Immature natural killer cell (primary cell): Measurements from ENCODE around the gene ZBTB45. TPM values are rescaled to one million over a fixed set of nuclear protein-coding genes. Genes with fewer than 3 reads are reported as not detected.
A peak's percentile ranks its signal among the peaks of the same experiment; 100 is the strongest.
"Not testable (repeated sequence)": the region's sequence is repeated elsewhere in the genome, so short reads cannot be mapped to it uniquely, and the experiment has no call there.

Source experiments
- DNase-seq, 3 donors: peaks; one replicate each; pipeline ENCODE4 v3.0.0; 2022; ENCODE audit warnings: mixed read lengths in 1 of 3
- H3K27ac Mint-ChIP-seq, 6 donors: one replicate each; pipeline ENCODE4 v1.8.0; 2020; ENCODE audit warnings: mixed read lengths in 6 of 6, mild to moderate bottlenecking in 5 of 6, inconsistent platforms in 4 of 6, moderate library complexity in 3 of 6
- H3K27me3 Mint-ChIP-seq, 3 donors: one replicate each; pipeline ENCODE4 v1.8.0; 2020 to 2021; ENCODE audit warnings: low read depth in 3 of 3, mild to moderate bottlenecking in 3 of 3, mixed read lengths in 3 of 3, moderate library complexity in 3 of 3, inconsistent platforms in 1 of 3
- H3K36me3 Mint-ChIP-seq, 3 donors: one replicate each; pipeline ENCODE4 v1.8.0; 2020; ENCODE audit warnings: mixed read lengths in 3 of 3, inconsistent platforms in 2 of 3, mild to moderate bottlenecking in 2 of 3
- H3K4me1 Mint-ChIP-seq, 2 donors: one replicate each; pipeline ENCODE4 v1.8.0; 2020; ENCODE audit warnings: inconsistent platforms in 2 of 2, mild to moderate bottlenecking in 2 of 2, mixed read lengths in 2 of 2, moderate library complexity in 1 of 2
- H3K4me3 Mint-ChIP-seq, 5 donors: one replicate each; pipeline ENCODE4 v1.8.0; 2020; ENCODE audit warnings: mild to moderate bottlenecking in 5 of 5, mixed read lengths in 5 of 5, inconsistent platforms in 3 of 5, moderate library complexity in 3 of 5
- H3K9me3 Mint-ChIP-seq, 6 donors: one replicate each; pipeline ENCODE4 v1.8.0; 2020; ENCODE audit warnings: mild to moderate bottlenecking in 6 of 6, mixed read lengths in 6 of 6, inconsistent platforms in 4 of 6, moderate library complexity in 3 of 6
- polyA plus RNA-seq, 3 donors: library from polyadenylated mRNA; unstranded; fragments of 300-500 nt; fragmentation: Illumina TruSeq; gene quantifications; one replicate each; pipeline ENCODE4 v1.2.3, GENCODE V29; 2021

The ZBTB45 gene
- polyA plus RNA-seq, 3 donors from 2014 or later = 2.8 to 7.2 (median 3.4) TPM

DNA sequence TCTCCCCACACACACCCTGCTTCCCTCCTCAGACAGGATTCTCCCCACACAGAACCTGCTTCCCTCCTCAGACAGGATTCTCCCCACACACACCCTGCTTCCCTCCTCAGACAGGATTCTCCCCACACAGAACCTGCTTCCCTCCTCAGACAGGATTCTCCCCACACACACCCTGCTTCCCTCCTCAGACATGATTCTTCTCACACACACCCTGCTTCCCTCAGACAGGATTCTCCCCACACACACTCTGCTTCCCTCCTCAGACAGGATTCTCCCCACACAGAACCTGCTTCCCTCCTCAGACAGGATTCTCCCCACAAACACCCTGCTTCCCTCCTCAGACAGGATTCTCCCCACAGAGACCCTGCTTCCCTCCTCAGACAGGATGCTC, 19.6 kb upstream of the ZBTB45 start:
- H3K9me3 Mint-ChIP-seq = not testable (repeated sequence)
- peaks cover 8 to 12% (median 10%) of the 10 kb centered on the region in 3 donors for H3K27me3 Mint-ChIP-seq

DNA sequence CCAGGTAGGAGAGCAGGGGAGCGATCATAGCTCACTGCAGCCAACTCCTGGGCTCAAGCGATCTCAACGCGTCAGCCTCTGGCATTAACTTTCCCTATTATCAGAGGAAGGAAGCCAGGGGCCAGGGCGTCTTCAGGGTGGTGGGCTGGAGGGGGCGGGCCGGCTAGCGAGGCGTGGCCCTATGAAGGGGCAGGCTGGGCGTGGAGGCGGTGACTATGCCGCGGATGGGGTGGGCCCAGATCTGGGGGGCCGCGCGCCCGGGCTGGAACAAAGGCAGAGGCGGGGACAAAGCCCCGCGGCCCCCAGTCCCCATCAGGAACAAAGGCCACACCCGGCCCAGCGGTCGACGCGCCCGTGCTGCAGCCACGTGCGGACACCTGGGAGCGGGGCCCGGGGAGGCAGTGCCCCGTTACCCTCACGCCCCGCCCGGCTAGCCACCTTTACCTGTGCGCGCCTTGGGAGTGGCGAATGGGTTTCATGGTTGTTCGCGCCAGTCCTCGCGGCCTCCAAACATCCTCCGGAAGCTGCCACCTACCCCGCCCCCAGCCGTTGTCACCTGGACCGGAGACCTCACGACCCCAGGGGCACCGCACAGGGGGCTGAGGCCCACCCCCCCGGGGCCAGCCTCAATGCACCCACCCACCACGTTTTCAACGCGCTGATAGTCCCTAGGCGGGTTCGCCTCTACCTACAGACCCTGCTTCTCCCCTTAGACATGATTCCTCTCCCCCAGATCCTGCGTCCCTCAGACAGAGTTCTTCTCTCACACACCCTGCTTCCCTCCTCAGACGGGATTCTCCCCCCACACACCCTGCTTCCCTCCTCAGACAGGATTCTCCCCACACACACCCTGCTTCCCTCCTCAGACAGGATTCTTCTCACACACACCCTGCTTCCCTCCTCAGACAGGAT, 18.9 kb upstream of the ZBTB45 start:
- H3K9me3 Mint-ChIP-seq = no peaks in the 10 kb centered on the region

More for the DNA sequence above, 19.6 kb upstream of the ZBTB45 start:
- H3K4me1 Mint-ChIP-seq = peaks cover 9 to 13% of the 10 kb centered on the region in 2 donors
- H3K27ac Mint-ChIP-seq, H3K36me3 Mint-ChIP-seq, DNase-seq, H3K4me3 Mint-ChIP-seq: not testable (repeated sequence)

GRCh38 chr19:58536852-58537798, 17.5 kb upstream of the ZBTB45 start:
- Mint-ChIP-seq H3K9me3 (no peaks in the 10 kb centered on the region), H3K36me3 (peaks cover 0 to 5% (median 0%) of the 10 kb centered on the region in 3 donors), H3K4me1 (peaks cover 2 to 6% of the 10 kb centered on the region in 2 donors), H3K27me3 (peaks cover 2 to 5% (median 3%) of the 10 kb centered on the region in 3 donors), H3K4me3 (peak overlapping the region in 1 of 5 donors; percentile 27), H3K27ac (no peak overlapping the region)
- DNase-seq = no peak

More for the DNA sequence above, 18.9 kb upstream of the ZBTB45 start:
- Mint-ChIP-seq H3K36me3 (peaks cover 0 to 4% (median 0%) of the 10 kb centered on the region in 3 donors), H3K27ac (peak overlapping the region in 1 of 6 donors; percentile 65), H3K4me1 (peaks cover 4 to 7% of the 10 kb centered on the region in 2 donors), H3K4me3 (peak overlapping the region; percentile 27 to 52 (median 49)), H3K27me3 (peaks cover 2 to 5% (median 3%) of the 10 kb centered on the region in 3 donors)
- no peak for DNase-seq

DNA sequence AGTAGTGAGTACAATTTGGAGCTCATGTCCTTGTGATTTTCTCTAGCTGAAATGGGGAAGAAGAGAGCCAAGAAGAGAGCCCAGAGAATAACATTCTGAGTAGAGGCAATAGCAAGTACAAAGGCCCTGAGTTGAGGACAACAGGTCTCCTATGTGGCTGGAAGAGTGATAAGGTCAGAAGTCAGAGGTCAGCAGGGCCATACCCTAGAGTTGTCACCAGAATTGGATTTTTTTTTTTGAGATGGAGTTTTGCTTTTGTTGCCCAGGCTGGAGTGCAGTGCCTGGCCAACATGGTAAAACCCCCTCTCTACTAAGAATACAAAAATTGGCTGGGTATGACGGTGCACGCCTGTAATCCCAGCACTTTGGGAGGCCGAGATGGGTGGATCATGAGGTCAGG, 16.2 kb upstream of the ZBTB45 start:
- Mint-ChIP-seq H3K4me3 (peak overlapping the region in 1 of 5 donors; percentile 28), H3K36me3 (peaks cover 0 to 5% (median 0%) of the 10 kb centered on the region in 3 donors), H3K4me1 (peaks cover 2 to 6% of the 10 kb centered on the region in 2 donors), H3K27me3 (peaks cover 2 to 5% (median 3%) of the 10 kb centered on the region in 3 donors), H3K9me3 (no peaks in the 10 kb centered on the region), H3K27ac (no peak overlapping the region)
- no peak for DNase-seq

GRCh38 chr19:58531034-58531840, 11.6 kb upstream of the ZBTB45 start:
- peaks cover 0 to 4% (median 2%) of the 10 kb centered on the region in 3 donors for H3K27me3 Mint-ChIP-seq
- H3K9me3 Mint-ChIP-seq = no peaks in the 10 kb centered on the region
- H3K36me3 Mint-ChIP-seq = peaks cover 0 to 5% (median 0%) of the 10 kb centered on the region in 3 donors
- no peaks in the 10 kb centered on the region for H3K4me1 Mint-ChIP-seq
- DNase-seq = no peak
- no peak overlapping the region for H3K27ac Mint-ChIP-seq
- no peak overlapping the region for H3K4me3 Mint-ChIP-seq

DNA sequence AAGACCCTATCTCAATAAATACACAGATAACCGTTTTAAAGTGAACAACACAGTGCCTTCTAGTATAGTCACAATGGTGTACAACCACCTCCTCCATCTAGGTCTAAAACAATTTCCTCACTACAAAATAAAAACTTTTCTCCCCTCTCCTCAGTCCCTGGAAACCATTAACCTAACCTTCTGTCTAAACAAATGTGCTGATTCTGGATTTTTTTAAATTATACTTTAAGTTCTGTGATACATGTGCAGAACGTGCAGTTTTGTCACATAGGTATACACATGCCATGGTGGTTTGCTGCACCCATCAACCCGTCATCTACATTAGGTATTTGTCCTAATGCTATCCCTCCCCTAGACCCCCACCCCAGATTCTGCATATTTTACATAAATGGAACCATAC, 9.8 kb upstream of the ZBTB45 start:
- H3K27ac Mint-ChIP-seq = no peak overlapping the region
- H3K4me1 Mint-ChIP-seq = no peaks in the 10 kb centered on the region

GRCh38 chr19:58522709-58523108, 3.1 kb upstream of the ZBTB45 start:
- H3K27ac Mint-ChIP-seq = peak overlapping the region in 2 of 6 donors; percentile 37 to 78
- peaks cover 27 to 29% of the 10 kb centered on the region in 2 donors for H3K4me1 Mint-ChIP-seq
- no peaks in the 10 kb centered on the region for H3K9me3 Mint-ChIP-seq
- DNase-seq = no peak
- H3K27me3 Mint-ChIP-seq = peaks cover 10 to 12% (median 11%) of the 10 kb centered on the region in 3 donors
- peaks cover 0 to 4% (median 0%) of the 10 kb centered on the region in 3 donors for H3K36me3 Mint-ChIP-seq
- no peak overlapping the region for H3K4me3 Mint-ChIP-seq

More for the DNA sequence above, 9.8 kb upstream of the ZBTB45 start:
- DNase-seq = no peak
- Mint-ChIP-seq H3K36me3 (peaks cover 0 to 5% (median 0%) of the 10 kb centered on the region in 3 donors), H3K9me3 (no peaks in the 10 kb centered on the region), H3K27me3 (peaks cover 0 to 4% (median 0%) of the 10 kb centered on the region in 3 donors), H3K4me3 (no peak overlapping the region)

- Mint-ChIP-seq H3K9me3 (no peaks in the 10 kb centered on the region), H3K36me3 (peaks cover 0 to 4% (median 0%) of the 10 kb centered on the region in 3 donors), H3K4me1 (peaks cover 29 to 30% of the 10 kb centered on the region in 2 donors), H3K27ac (peak overlapping the region in 2 of 6 donors; percentile 76 to 78), H3K27me3 (peaks cover 10 to 12% (median 11%) of the 10 kb centered on the region in 3 donors), H3K4me3 (peak overlapping the region in 3 of 5 donors; percentile 31 to 60 (median 49))
- DNase-seq = no peak
These were observed 2.0 kb upstream of the ZBTB45 start for GRCh38 chr19:58521651-58522050.

GRCh38 chr19:58520257-58520599, 618 bp upstream of the ZBTB45 start:
- peaks cover 12% of the 10 kb centered on the region in 3 donors for H3K27me3 Mint-ChIP-seq
- H3K27ac Mint-ChIP-seq = peak overlapping the region; percentile 96 to 99 (median 97)
- H3K4me3 Mint-ChIP-seq = peak overlapping the region; percentile 91 to 96 (median 91)
- H3K36me3 Mint-ChIP-seq = peaks cover 0 to 5% (median 4%) of the 10 kb centered on the region in 3 donors
- peaks cover 29 to 37% of the 10 kb centered on the region in 2 donors for H3K4me1 Mint-ChIP-seq
- no peaks in the 10 kb centered on the region for H3K9me3 Mint-ChIP-seq
- DNase-seq = no peak

DNA sequence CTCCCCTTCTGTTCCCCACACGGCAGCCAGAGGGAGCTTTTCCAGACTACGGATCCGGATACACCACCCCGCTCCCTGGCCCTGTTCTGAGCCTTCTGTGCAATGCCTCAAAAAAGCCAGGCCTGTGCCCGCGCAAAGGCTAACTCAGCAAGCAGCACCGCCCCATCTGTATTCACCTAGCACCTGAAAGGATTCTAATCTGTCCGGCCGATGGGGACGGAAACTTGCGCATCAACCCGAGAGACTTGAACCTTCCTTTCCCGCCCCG, 589 bp downstream of the ZBTB45 start:
- Mint-ChIP-seq H3K36me3 (peaks cover 0 to 5% (median 4%) of the 10 kb centered on the region in 3 donors), H3K27ac (peak overlapping the region; percentile 96 to 99 (median 97)), H3K27me3 (peaks cover 12 to 15% (median 13%) of the 10 kb centered on the region in 3 donors), H3K4me3 (peak overlapping the region; percentile 91 to 96 (median 91)), H3K4me1 (peaks cover 32 to 42% of the 10 kb centered on the region in 2 donors), H3K9me3 (no peaks in the 10 kb centered on the region)
- peak in 1 of 3 donors; percentile 38 for DNase-seq

DNA sequence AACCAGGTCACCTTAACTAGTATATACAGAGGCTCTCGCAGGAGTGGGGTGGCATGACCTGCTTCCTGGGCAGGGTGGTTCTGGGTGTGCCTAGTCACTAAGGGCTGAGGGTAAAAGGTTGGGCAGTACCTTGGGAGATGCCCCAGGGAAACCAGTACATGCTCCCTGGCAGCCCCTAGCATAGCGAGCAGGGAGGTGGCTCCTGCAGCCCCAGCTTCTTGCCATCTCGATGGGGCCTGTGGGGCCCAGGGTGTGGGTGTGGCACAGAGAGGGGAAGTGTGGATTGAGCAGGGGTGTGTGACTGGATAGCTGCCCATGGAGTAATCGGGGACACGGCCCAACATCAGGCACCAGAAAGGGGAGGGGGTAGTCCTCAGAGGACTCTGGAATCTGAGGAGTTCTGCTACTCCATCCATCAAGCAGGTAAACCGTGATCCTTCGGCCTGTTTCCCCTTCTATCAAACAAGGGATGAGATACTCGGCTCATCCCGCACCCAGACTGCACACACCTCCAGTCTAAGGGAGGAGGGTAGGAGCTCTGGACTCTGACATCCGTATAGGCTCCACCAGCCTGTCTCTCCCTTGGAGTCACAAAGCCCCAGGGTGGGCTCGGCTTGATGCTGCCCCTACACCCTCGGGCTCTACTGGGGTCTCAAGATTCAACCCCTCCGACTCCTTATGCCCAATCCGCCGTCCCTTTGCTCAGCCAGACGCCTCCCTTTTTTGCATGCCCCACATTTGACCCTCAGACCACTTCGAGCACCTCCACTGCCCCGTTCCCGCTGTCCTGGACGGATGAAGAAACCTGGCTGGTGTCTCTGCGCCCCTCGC, 1.1 kb downstream of the ZBTB45 start:
- peaks cover 34 to 45% of the 10 kb centered on the region in 2 donors for H3K4me1 Mint-ChIP-seq

More for the DNA sequence above, 1.1 kb downstream of the ZBTB45 start:
- Mint-ChIP-seq H3K27ac (peak overlapping the region; percentile 96 to 99 (median 97)), H3K4me3 (peak overlapping the region; percentile 91 to 96 (median 91)), H3K36me3 (peaks cover 0 to 5% (median 4%) of the 10 kb centered on the region in 3 donors), H3K9me3 (no peaks in the 10 kb centered on the region), H3K27me3 (peaks cover 12 to 17% (median 13%) of the 10 kb centered on the region in 3 donors)
- no peak for DNase-seq
